GM10847 (cell line): ENCODE results near the gene ZNF385C.

ENCODE experiments used
- POLR2A ChIP-seq: IDR thresholded peaks from 2 replicates; pipeline ENCODE4 v1.6.1; 2011; ENCODE audit not compliant: insufficient read length; ENCODE audit errors: extremely low read depth

ZNF385C gene

DNA sequence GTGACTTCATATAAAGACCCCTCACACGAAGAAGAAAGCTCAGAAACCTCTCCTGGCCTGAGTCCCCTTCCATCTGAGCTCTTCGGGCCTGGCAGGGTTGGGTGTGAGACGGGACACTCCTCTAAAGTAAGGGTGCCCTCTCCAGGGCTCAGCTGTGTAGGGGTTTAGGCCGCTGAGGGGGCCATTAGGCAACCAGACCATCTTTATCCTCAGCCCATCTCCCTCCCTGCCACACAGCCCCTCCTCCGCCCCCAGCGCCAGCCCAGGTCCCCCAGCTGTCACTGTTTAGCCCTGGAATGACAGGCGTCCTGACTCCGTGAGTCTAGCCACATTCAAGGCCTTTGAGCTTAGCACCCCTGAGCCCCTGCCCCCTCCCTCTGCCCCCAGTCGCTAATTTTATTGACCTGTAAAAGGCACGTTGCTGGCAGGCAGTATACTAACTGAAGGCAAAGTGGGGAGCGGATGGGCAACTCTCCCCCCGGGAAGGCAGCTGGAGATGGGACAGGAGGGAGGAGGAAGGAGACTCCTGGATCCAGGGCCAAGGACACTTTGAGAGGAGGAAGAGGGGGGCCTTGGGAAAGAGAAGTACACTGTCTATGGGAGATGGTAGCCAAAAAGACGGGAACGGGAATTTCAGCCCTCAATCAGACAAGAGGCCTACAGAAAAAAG lies 592 bp upstream of the ZNF385C start:
- no peak for TF ChIP-seq POLR2A

DNA sequence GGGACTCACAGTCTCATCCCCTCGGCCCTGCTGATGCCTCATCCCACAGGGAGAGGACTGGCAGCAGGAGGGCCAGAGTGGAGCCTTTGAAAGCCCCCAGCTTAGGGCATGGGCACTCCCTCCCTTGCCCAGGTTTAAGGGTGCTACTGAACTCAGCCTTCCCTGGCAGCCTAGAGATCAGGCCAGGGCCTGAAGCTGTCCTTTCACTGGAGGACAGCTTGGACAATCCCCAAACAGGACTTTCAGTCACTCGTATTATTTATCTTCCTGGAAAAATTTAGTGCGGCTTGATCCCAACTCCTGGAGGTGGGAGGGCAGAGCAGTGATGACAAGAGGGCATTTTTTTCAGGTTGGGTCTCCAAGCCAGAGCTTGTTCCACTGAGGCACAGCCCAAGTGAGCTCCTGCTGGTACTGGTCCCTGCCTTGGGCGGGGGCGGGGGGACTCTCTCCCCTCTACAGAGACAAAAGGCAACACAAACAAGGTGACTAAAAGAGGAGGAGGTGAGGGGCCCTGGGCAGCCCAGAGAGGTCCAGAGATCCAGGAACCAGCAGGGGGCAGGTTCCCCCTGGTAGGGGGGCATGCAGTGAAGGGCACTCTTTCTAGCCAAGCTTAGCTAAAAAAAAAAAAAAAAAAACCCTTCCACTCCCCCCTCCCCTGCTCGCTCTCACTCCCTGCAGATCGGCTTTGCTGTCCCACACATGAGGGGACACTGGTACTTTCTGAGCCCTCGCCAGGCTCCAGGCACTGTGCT lies 1.7 kb downstream of the ZNF385C start:
- TF ChIP-seq POLR2A, result no peak

GRCh38 chr17:42094375-42095069 lies 3.8 kb downstream of the ZNF385C start:
- TF ChIP-seq POLR2A, result no peak

DNA sequence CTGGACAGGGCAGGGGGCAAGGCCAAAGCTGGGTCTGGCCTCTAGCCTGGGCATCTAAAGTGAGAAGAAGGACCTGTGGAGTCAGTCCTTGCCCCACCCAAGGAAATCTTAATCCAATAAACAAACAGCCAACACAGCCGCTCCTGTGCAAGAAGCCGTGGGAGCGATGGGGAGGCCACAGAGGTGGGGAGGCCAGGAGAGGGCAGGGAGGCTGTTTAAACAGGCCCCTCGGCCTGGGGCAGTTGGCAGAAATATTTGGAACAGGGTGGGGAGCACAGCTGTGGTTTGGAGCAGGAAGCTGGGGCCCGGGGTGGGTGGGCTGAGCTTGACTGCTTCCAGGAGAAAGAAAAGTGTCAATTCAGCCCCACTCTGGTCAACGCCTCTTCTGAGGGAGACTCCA lies 5.3 kb downstream of the ZNF385C start:
- no peak for TF ChIP-seq POLR2A

DNA sequence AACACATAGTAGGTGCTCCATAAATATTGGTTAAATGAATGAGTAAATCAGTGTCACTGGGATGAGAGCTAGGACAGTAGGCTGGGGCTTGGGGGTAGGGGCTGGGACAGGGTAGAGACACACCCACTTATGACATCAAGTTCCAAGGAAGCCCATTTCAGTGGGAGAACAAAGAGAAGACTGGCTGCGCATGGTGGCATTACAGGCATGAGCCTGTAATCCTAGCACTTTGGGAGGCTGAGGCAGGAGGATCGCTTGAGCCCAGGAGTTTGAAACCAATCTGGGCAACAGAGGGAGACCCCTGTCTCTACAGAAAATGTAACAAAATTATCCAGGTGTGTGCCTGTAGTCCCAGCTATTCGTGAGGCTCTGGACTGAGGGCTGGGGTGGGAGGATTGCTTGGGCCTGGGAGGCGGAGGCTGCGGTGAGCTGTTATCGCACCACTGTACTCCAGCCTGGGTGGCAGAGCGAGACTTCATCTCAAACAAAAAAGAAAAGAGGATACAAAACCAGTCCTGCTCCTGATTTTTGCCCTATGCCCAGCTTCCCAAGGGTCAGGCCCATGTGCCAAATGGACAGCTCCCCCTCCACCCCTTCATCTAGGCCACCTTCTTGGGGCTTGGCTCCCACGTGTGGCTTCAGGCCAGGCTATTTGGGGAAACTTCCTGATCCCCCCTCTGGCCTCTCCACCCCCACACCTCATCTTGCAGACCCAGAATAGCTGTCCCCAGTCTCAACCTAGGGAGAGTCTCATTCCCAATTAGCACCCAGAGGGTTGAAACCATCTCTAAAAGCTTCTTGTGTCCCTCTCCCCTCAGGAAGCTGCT lies 7.1 kb downstream of the ZNF385C start:
- TF ChIP-seq POLR2A, result no peak

DNA sequence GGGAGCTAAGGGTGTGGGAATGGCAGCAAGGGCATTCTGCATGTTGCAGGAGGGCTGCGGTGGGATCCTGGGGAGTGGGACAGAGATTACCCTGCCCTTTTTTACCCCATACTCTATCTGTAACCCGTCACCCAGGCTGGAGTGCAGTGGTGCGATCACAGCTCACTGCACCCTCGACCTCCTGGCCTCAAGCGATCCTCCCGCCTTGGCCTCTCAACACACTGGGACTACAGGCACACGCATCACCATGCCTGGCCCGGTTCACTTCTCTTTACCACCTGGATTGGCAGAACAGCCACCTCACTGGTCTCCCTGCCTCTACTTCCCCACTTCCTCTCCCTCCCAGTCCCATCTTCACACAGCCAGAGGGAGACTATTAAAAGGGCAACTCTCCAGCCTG lies 9.5 kb downstream of the ZNF385C start:
- TF ChIP-seq POLR2A, result no peak

DNA sequence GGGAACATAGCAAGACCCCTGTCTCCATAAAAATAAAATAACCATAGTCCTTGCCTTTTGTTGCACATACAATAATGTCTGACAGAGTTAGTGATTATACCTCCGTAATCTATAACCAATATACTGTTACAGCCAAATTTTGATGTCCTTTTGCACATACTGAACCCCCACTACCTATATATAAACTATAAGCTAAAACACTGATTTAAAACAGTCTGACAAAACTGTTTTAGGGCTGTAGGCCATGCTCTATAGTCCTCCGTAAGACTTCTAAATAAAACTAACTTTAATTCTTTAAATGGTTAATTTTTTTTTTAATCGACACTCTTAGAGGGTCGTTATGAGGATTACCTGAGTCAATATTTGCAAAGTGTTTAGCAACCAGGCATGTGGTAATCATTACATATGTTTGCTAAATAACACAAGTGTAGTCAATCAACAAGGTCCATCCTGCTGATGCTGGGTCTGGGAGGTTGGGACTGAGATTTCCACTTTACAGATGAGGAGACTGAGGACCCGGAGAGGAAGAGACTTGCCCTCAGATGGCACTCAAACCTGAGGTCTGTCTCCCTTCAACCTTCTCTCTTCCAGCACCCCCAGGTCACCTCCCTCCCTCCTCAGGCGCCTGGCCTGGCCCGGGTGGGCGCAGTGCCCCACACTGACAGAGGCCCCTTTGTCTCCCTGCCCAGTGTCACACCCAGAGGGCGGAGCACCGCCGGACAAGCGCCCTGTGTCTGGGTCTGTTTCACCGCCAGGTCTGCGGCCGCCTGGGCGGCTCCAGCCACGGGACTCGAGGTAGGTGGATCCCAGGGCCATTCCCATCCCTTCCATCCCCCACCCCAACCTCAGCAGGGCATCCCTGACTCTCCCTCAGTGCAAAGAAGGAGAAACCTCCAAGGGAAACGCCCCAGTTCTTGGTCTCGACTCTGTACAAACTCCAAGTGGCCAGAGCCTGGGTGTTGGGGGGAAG lies 10.3 kb downstream of the ZNF385C start:
- no peak for TF ChIP-seq POLR2A

DNA sequence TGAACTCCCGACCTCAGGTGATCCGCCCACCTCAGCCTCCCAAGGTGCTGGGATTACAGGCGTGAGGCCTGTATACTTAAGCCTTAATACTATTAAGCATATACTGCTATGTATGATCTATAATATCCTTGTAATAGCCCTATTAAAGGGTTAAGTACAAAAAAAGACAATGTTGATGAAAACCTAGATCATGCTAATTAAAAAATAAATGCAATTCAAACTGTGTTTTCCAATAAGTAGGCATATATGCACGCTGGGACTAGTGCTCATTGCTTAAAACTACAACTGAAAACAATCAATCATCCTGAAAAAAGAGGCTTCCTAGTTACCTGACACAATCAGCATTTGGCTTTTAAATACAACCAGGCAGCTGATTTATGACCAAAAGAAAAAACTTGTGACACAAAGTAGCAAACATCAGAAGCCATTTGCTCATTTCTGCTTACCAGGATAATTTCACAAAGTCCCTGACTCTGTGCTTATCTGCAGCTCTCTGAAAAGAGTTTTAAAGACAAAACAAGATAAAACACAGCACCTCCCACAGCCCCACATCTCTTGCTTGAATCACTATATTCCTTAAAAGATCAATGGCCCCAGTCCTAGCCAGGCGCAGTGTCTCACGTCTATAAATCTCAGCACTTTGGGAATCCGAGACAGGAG lies 11.1 kb downstream of the ZNF385C start:
- no peak for TF ChIP-seq POLR2A

DNA sequence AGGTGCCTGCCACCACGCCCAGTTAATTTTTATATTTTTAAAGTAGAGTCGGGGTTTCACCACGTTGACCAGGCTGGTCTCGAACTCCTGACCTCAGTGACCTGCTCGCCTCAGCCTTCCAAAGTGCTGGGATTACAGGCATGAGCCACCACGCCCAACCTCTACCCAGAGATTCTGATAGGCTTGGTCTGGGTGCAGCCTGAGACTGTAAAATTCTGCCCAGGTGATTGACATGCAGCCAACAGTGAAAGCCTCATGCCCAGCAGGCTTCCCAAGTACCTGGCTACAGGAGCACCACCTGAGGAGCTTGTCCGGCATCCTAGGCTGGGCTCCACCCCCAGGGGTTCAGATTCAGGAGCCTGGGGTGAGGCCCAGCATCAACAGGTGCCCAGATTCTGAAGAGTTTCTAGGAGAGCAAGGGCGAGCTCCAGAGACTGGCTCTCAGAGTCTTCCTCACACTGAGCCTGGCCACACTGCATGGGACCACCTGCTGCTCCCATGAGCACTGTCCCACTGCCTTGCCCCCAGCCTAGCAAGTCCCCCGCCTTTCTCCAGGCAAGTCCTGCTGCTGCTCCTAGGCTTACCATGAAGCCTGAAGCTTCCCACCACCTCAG lies 16.6 kb downstream of the ZNF385C start:
- TF ChIP-seq POLR2A, result no peak

DNA sequence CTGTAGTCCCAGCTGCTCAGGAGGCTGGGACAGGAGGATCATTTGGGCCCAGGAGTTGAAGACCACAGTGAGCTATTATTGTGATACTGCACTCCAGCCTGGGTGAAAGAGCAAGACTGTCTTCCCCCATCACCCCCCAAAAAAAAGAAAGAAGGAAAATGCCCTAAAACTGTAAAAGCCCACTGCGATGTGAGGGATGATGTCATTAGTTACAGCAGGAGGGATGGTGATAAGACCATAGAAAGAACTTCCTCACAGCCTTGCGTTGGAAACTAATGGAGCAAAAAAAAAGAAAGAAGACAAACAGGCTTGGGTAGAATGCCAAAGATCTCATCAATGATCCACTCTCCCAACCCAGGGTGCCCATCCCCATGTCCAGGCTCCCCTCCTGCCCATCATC lies 18.7 kb downstream of the ZNF385C start:
- TF ChIP-seq POLR2A, result no peak

DNA sequence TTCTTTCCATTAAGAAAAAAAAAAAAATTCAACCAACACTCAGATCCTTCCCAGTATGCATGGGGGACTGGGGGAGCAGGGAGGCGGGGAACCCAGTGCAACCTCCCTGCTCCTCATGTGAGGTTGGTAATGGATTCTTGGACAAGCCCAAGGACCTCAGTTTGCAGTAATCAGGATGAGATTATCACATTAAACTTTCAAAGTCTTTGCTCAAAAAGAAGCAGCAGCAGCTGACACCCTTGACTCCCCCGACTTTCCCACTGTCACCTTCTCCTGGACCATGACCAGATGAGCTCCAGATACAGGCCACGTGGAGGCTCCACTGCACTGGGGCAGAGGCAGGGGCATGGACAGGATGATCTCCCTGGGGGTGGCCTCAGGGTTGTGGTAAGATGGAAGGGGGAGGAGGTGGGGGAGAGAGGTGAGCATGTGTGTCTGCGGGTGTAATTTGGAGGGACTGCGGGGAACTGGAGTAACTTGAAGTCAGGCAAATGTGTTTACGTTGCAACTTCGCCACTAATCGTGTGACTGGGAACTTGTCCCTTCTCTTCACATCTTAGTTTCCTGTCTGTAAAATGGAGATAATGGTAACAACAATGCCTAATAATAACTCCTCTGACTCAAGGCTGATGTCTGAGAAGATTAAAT lies 19.8 kb downstream of the ZNF385C start:
- no peak for TF ChIP-seq POLR2A

DNA sequence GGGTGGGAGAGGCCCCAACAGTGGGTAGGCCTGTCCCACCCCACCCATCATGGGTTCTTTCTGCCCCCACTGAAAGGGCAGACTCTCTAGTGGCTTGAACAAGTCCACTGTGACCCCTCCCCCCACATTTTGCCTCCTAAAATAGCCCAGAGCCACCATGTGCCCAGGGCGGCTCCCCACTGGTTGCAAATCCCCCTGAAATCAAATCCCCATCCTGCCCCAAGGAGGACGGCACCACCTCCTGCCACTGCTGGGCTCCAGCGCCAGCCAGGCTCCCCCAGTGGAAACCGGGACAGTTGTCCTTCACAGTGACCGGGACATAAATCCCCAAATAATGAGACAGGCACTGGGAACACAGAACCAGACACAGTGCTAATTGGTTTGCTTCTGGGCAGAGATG lies 20.5 kb downstream of the ZNF385C start:
- TF ChIP-seq POLR2A, result no peak
